Fibroblast of lung (primary cell): ENCODE results near the gene TNIK. TPM values are rescaled to one million over a fixed set of nuclear protein-coding genes. Genes with fewer than 3 reads are reported as not detected.

Source experiments
- DNase-seq, 2 donors: peaks; one replicate each; pipeline versions ENCODE4 v3.0.0 to v3.0.0-alpha.2; 2010; ENCODE audit warnings: low read depth in 2 of 2
- H2AFZ ChIP-seq: 2 replicates; pipeline ENCODE4 v1.5.1; 2012; ENCODE audit warnings: low read length, control low read depth, inconsistent platforms
- H3K27ac ChIP-seq: 2 replicates; pipeline ENCODE4 v1.5.1; 2011; ENCODE audit warnings: low read length, control low read depth; ENCODE audit not compliant: insufficient read depth
- H3K27me3 ChIP-seq: 2 replicates; pipeline ENCODE4 v1.5.1; 2011; ENCODE audit warnings: mild to moderate bottlenecking, low read length; ENCODE audit not compliant: control insufficient read depth, insufficient read depth
- H3K36me3 ChIP-seq: 2 replicates; pipeline ENCODE4 v1.5.1; 2011; ENCODE audit warnings: low read length; ENCODE audit not compliant: control insufficient read depth, insufficient read depth
- H3K4me1 ChIP-seq: 2 replicates; pipeline ENCODE4 v1.5.1; 2011; ENCODE audit warnings: low read length; ENCODE audit not compliant: control insufficient read depth, insufficient read depth; ENCODE audit errors: extremely low read depth
- H3K4me2 ChIP-seq: 2 replicates; pipeline ENCODE4 v1.5.1; 2011; ENCODE audit warnings: low read length, control low read depth; ENCODE audit not compliant: insufficient read depth; ENCODE audit errors: extremely low read depth
- H3K4me3 ChIP-seq, 4 experiments: fragments of 200-600 bp in 1 of 4; sonication (generic) in 1 of 4; replicated peaks in 1 of 4; 2 replicates each; pipeline ENCODE4 v1.5.1; 2011 to 2016; ENCODE audit warnings: low read length in 4 of 4, low read depth in 3 of 4, mild to moderate bottlenecking in 3 of 4, control low read depth in 2 of 4, inconsistent platforms in 1 of 4, mixed read lengths in 1 of 4; ENCODE audit not compliant: insufficient read depth in 1 of 4; ENCODE audit errors: control extremely low read depth in 1 of 4
- H3K79me2 ChIP-seq: 2 replicates; pipeline ENCODE4 v1.5.1; 2012; ENCODE audit warnings: mild to moderate bottlenecking, low read length, inconsistent platforms; ENCODE audit not compliant: control insufficient read depth, insufficient read depth
- H3K9ac ChIP-seq: 2 replicates; pipeline ENCODE4 v1.5.1; 2011; ENCODE audit warnings: mild to moderate bottlenecking, low read length, control low read depth; ENCODE audit not compliant: insufficient read depth
- H3K9me3 ChIP-seq: 2 replicates; pipeline ENCODE4 v1.5.1; 2012; ENCODE audit warnings: low read depth, low read length; ENCODE audit not compliant: control insufficient read depth, insufficient read depth
- H4K20me1 ChIP-seq: 2 replicates; pipeline ENCODE4 v1.5.1; 2011; ENCODE audit warnings: low read length; ENCODE audit not compliant: control insufficient read depth, insufficient read depth; ENCODE audit errors: extremely low read depth
- EZH2 ChIP-seq: IDR thresholded peaks from 2 replicates; pipeline ENCODE4 v1.5.1; 2012; ENCODE audit warnings: low read length, control low read depth, mild to moderate bottlenecking; ENCODE audit errors: missing control alignments
- polyA plus RNA-seq, 2 donors: library from polyadenylated mRNA; depleted of rRNA in 1 of 2; stranded (reverse) in 1 of 2; unstranded in 1 of 2; fragments of >200 nt; gene quantifications; 2 replicates each; pipeline ENCODE4 v1.2.1, GENCODE V29; 2011 to 2012; ENCODE audit warnings: missing spikeins in 1 of 2
- total RNA-seq: library from RNA; depleted of rRNA; stranded (reverse); fragments of >200 nt; gene quantifications from 2 replicates; pipeline ENCODE4 v1.2.1, GENCODE V29; 2014
- TF ChIP-seq, protein P1 (sequence below), 2 donors: IDR thresholded peaks in 1 of 2; conservative IDR thresholded peaks in 1 of 2; 1 replicate in 1 of 2; 2 replicates in 1 of 2; pipeline ENCODE4 v1.5.1; 2011 to 2012; ENCODE audit warnings: low read length in 2 of 2, control low read depth in 1 of 2, inconsistent platforms in 1 of 2, low read depth in 1 of 2, mild to moderate bottlenecking in 1 of 2

TNIK gene
- total and polyA plus RNA-seq, 2 donors (not counting 1 experiment from before 2014, with no cell fraction given): 13.8 to 39.3 TPM

GRCh38 chr3:171391432-171391831 is 68.8 kb downstream of the TNIK start:
- H3K4me3 ChIP-seq: no peak overlapping the region
- no peaks in the 10 kb centered on the region for H3K27me3 ChIP-seq
- TF ChIP-seq, protein P1, sequence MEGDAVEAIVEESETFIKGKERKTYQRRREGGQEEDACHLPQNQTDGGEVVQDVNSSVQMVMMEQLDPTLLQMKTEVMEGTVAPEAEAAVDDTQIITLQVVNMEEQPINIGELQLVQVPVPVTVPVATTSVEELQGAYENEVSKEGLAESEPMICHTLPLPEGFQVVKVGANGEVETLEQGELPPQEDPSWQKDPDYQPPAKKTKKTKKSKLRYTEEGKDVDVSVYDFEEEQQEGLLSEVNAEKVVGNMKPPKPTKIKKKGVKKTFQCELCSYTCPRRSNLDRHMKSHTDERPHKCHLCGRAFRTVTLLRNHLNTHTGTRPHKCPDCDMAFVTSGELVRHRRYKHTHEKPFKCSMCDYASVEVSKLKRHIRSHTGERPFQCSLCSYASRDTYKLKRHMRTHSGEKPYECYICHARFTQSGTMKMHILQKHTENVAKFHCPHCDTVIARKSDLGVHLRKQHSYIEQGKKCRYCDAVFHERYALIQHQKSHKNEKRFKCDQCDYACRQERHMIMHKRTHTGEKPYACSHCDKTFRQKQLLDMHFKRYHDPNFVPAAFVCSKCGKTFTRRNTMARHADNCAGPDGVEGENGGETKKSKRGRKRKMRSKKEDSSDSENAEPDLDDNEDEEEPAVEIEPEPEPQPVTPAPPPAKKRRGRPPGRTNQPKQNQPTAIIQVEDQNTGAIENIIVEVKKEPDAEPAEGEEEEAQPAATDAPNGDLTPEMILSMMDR (conservative IDR thresholded peaks at IDR 0.05 in 1 of 2, IDR thresholded peaks at IDR 0.05 in 1 of 2; ENCODE audit: low read depth in 1 of 2, low read length in 2 of 2): no peak
- no peak for TF ChIP-seq EZH2
- H3K9ac ChIP-seq: no peak overlapping the region
- no peak overlapping the region for H3K4me2 ChIP-seq
- H3K9me3 ChIP-seq: no peaks in the 10 kb centered on the region
- no peak overlapping the region for H2AFZ ChIP-seq
- no peak overlapping the region for H3K27ac ChIP-seq
- H3K36me3 ChIP-seq: no peaks in the 10 kb centered on the region
- H4K20me1 ChIP-seq: no peaks in the 10 kb centered on the region
- DNase-seq: no peak
- H3K79me2 ChIP-seq: no peaks in the 10 kb centered on the region
- peaks cover 6% of the 10 kb centered on the region for H3K4me1 ChIP-seq

- Histone ChIP-seq H3K4me1 (peaks cover 8% of the 10 kb centered on the region), H3K9me3 (no peaks in the 10 kb centered on the region)
- TF ChIP-seq, protein P1 (conservative IDR thresholded peaks at IDR 0.05 in 1 of 2, IDR thresholded peaks at IDR 0.05 in 1 of 2; ENCODE audit: low read depth in 1 of 2, low read length in 2 of 2): no peak
- TF ChIP-seq EZH2: no peak
Measured at GRCh38 chr3:171390051-171390941, 69.9 kb downstream of the TNIK start.

DNA sequence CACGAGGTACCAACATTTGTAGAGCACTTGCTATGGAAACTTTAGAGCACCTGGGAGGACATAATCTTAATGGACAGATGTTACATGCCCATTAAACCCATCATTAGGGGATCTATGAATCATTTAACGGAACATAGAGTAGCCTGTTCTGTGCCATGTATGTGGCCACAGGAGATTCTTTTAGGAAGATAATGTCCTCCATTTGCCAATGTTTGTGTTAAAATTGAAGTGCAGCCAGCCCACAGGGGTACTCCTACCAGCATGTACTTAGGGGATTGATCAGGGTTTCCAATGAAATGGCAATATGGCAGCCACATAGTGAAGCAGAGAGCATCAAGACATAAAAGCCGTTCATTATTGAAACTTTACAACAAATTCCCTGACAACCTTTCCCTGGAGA is 70.7 kb downstream of the TNIK start:
- Histone ChIP-seq H3K4me3 (no peak overlapping the region), H3K27ac (no peak overlapping the region), H3K36me3 (no peaks in the 10 kb centered on the region), H3K9ac (no peak overlapping the region), H3K4me1 (peaks cover 13% of the 10 kb centered on the region), H4K20me1 (no peaks in the 10 kb centered on the region), H3K9me3 (no peaks in the 10 kb centered on the region), H3K4me2 (no peak overlapping the region), H2AFZ (no peak overlapping the region), H3K27me3 (no peaks in the 10 kb centered on the region), H3K79me2 (no peaks in the 10 kb centered on the region)
- DNase-seq: no peak
- TF ChIP-seq EZH2: no peak
- TF ChIP-seq, protein P1 (conservative IDR thresholded peaks at IDR 0.05 in 1 of 2, IDR thresholded peaks at IDR 0.05 in 1 of 2; ENCODE audit: low read depth in 1 of 2, low read length in 2 of 2): no peak

More at GRCh38 chr3:171390051-171390941, 69.9 kb downstream of the TNIK start:
- no peaks in the 10 kb centered on the region for H3K36me3 ChIP-seq
- H3K4me2 ChIP-seq: no peak overlapping the region
- no peaks in the 10 kb centered on the region for H3K27me3 ChIP-seq
- no peak overlapping the region for H2AFZ ChIP-seq
- no peaks in the 10 kb centered on the region for H3K79me2 ChIP-seq
- no peak overlapping the region for H3K4me3 ChIP-seq
- no peak overlapping the region for H3K27ac ChIP-seq
- no peak for DNase-seq
- H3K9ac ChIP-seq: no peak overlapping the region
- no peaks in the 10 kb centered on the region for H4K20me1 ChIP-seq
